CD14-positive monocyte (primary cell): ENCODE data around the gene LONRF2. TPM values are rescaled to one million over a fixed set of nuclear protein-coding genes. Genes with fewer than 3 reads are reported as not detected.

Experiments
- DNase-seq, 3 donors: peaks; one replicate each; pipeline ENCODE4 v3.0.0-alpha.2; 2011 to 2022
- H2AFZ ChIP-seq: 2 replicates; pipeline ENCODE4 v1.6.0; 2012; ENCODE audit warnings: mild to moderate bottlenecking, low read depth, low read length, inconsistent platforms; ENCODE audit not compliant: insufficient read depth, poor library complexity, severe bottlenecking
- H3K27ac ChIP-seq, 2 donors: 1 replicate in 1 of 2; 2 replicates in 1 of 2; pipeline ENCODE4 v1.5.1; 2012 to 2013; ENCODE audit warnings: low read length in 2 of 2, control low read depth in 1 of 2, inconsistent platforms in 1 of 2, low read depth in 1 of 2, mild to moderate bottlenecking in 1 of 2
- H3K27me3 ChIP-seq, 2 donors: one replicate each; pipeline versions ENCODE4 v1.6.0 to v1.6.1; 2011 to 2013; ENCODE audit warnings: low read length in 2 of 2; ENCODE audit not compliant: control insufficient read depth in 2 of 2, insufficient read depth in 2 of 2
- H3K36me3 ChIP-seq, 2 donors: replicated peaks in 1 of 2; 1 replicate in 1 of 2; 2 replicates in 1 of 2; pipeline versions ENCODE4 v1.5.1 to v1.6.1; 2012 to 2013; ENCODE audit warnings: low read length in 2 of 2, control low read depth in 1 of 2, inconsistent platforms in 1 of 2, mild to moderate bottlenecking in 1 of 2; ENCODE audit not compliant: insufficient read depth in 2 of 2, control insufficient read depth in 1 of 2
- H3K4me1 ChIP-seq, 2 donors: 1 replicate in 1 of 2; 2 replicates in 1 of 2; pipeline versions ENCODE4 v1.5.1 to v1.6.1; 2012 to 2013; ENCODE audit warnings: low read length in 2 of 2, control low read depth in 1 of 2, inconsistent platforms in 1 of 2, mild to moderate bottlenecking in 1 of 2, moderate library complexity in 1 of 2; ENCODE audit not compliant: insufficient read depth in 2 of 2, control insufficient read depth in 1 of 2
- H3K4me2 ChIP-seq: replicated peaks from 2 replicates; pipeline ENCODE3; 2012; ENCODE audit warnings: low read length, moderate library complexity, mild to moderate bottlenecking; ENCODE audit not compliant: poor library complexity, severe bottlenecking; ENCODE audit errors: extremely low read depth
- H3K4me3 ChIP-seq, 3 experiments: fragments of 200-600 bp in 1 of 3; sonication (generic) in 1 of 3; replicated peaks in 1 of 3; 1 replicate in 2 of 3; 2 replicates in 1 of 3; pipeline ENCODE4 v1.5.1; 2011 to 2013; ENCODE audit warnings: low read length in 3 of 3, mild to moderate bottlenecking in 3 of 3, control low read depth in 2 of 3, low read depth in 2 of 3, inconsistent platforms in 1 of 3, moderate library complexity in 1 of 3
- H3K79me2 ChIP-seq: 2 replicates; pipeline ENCODE4 v1.6.0; 2012; ENCODE audit warnings: mild to moderate bottlenecking, control low read depth, inconsistent platforms, low read length, moderate library complexity; ENCODE audit not compliant: insufficient read depth
- H3K9ac ChIP-seq: 2 replicates; pipeline ENCODE4 v1.6.0; 2017; ENCODE audit warnings: low read length, mild to moderate bottlenecking; ENCODE audit not compliant: insufficient read depth, poor library complexity, severe bottlenecking
- H3K9me3 ChIP-seq, 2 donors: replicated peaks in 1 of 2; 1 replicate in 1 of 2; 2 replicates in 1 of 2; pipeline versions ENCODE4 v1.5.1 to v1.6.1; 2012 to 2013; ENCODE audit warnings: low read length in 2 of 2, control low read depth in 1 of 2; ENCODE audit not compliant: control insufficient read depth in 1 of 2, insufficient read depth in 1 of 2
- H4K20me1 ChIP-seq: 2 replicates; pipeline ENCODE4 v1.6.0; 2012; ENCODE audit warnings: mild to moderate bottlenecking, low read length, control low read depth, moderate library complexity; ENCODE audit not compliant: insufficient read depth
- H3K27ac Mint-ChIP-seq, 7 donors: one replicate each; pipeline ENCODE4 v1.8.0; 2020; ENCODE audit warnings: mild to moderate bottlenecking in 7 of 7, mixed read lengths in 7 of 7, moderate library complexity in 6 of 7, inconsistent platforms in 2 of 7
- H3K27me3 Mint-ChIP-seq, 3 donors: one replicate each; pipeline ENCODE4 v1.8.0; 2021 to 2022; ENCODE audit warnings: low read depth in 3 of 3, mild to moderate bottlenecking in 3 of 3, mixed read lengths in 3 of 3, moderate library complexity in 3 of 3, inconsistent platforms in 1 of 3
- H3K36me3 Mint-ChIP-seq, 2 donors: one replicate each; pipeline ENCODE4 v1.8.0; 2020; ENCODE audit warnings: mixed read lengths in 2 of 2, inconsistent platforms in 1 of 2, mild to moderate bottlenecking in 1 of 2
- H3K4me1 Mint-ChIP-seq: one replicate; pipeline ENCODE4 v1.8.0; 2020; ENCODE audit warnings: mild to moderate bottlenecking, mixed read lengths
- H3K4me3 Mint-ChIP-seq, 2 donors: one replicate each; pipeline ENCODE4 v1.8.0; 2020; ENCODE audit warnings: mild to moderate bottlenecking in 2 of 2, mixed read lengths in 2 of 2, moderate library complexity in 1 of 2
- H3K9me3 Mint-ChIP-seq, 7 donors: one replicate each; pipeline ENCODE4 v1.8.0; 2020 to 2022; ENCODE audit warnings: mixed read lengths in 7 of 7, mild to moderate bottlenecking in 6 of 7, moderate library complexity in 6 of 7, inconsistent platforms in 2 of 7
- WGBS: methylation state at CpG from one replicate; pipeline ENCODE4 v1.1.5; 2013; ENCODE audit warnings: missing lambda C conversion rate; ENCODE audit not compliant: insufficient coverage; 5-methylcytosine and 5-hydroxymethylcytosine counted together
- intact Hi-C, 2 donors: fragments of 100-400 bp; cut with micrococcal nuclease; formaldehyde crosslinking; loops; one replicate each; pipeline versions ENCODE4 v1.15.0 to v1.15.1; 2023
- polyA plus RNA-seq, 3 donors: library from polyadenylated mRNA; depleted of rRNA in 1 of 3; unstranded in 2 of 3; stranded (reverse) in 1 of 3; fragments of 300-500 nt in 2 of 3; fragments of >200 nt in 1 of 3; fragmentation: Illumina TruSeq in 2 of 3; gene quantifications; 1 replicate in 2 of 3; 2 replicates in 1 of 3; pipeline ENCODE4 v1.2.3, GENCODE V29; 2012 to 2021
- TF ChIP-seq, protein P1 (sequence below): fragments of 200-600 bp; IDR thresholded peaks from one replicate; pipeline ENCODE4 v1.8.0; 2022; ENCODE audit warnings: antibody characterized with exemption, mild to moderate bottlenecking

Gene LONRF2
- polyA plus RNA-seq, 3 donors = not detected

DNA sequence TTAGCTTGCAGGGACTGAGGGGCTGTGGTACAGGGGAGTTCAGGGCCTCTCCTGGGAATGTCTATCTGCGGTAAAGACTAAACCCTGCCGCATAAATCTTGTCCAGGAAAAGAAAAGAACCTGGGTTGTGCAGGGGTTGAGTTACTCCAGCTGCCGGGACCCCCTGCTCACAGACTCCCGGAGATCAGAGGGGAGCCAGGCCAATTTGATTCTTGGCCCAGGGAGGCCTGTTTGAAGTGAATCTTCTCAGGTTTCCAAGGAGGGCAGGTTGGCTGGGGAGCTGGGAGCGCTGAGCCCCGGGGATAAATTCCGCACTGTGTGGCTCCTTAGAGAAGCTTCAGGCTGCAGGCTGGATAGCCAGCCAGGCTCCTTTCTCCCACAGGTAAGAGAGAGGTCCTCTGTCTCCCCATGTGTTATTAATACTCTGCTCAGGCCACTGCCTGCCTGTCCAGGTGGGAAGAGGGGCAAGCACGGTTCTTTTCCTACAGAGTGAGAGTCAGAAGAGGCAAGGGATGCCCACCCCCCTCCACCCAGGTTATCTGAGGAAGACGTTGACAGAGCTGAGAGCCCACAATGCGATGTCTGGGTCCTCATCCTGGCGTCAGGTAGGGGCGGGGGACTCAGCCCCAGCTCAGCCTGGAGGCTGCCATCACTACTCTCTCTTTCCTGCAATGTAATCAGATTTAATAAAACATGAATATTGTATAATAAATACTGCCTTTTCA lies 82.7 kb downstream of the LONRF2 start:
- Mint-ChIP-seq H3K27ac (no peak overlapping the region), H3K9me3 (no peaks in the 10 kb centered on the region), H3K4me3 (no peak overlapping the region), H3K4me1 (peaks cover 40% of the 10 kb centered on the region), H3K27me3 (peaks cover 2 to 6% (median 3%) of the 10 kb centered on the region in 3 donors), H3K36me3 (no peaks in the 10 kb centered on the region)
- H3K27ac ChIP-seq = no peak overlapping the region
- no peaks in the 10 kb centered on the region for H3K79me2 ChIP-seq
- intact Hi-C loops = loop anchor here (5.0 to 10.0 kb wide), 3 partner anchors 52 to 125 kb away; no protein-coding TSS in a partner anchor
- H2AFZ ChIP-seq = no peak overlapping the region
- H3K36me3 ChIP-seq = no peaks in the 10 kb centered on the region
- TF ChIP-seq, protein P1, sequence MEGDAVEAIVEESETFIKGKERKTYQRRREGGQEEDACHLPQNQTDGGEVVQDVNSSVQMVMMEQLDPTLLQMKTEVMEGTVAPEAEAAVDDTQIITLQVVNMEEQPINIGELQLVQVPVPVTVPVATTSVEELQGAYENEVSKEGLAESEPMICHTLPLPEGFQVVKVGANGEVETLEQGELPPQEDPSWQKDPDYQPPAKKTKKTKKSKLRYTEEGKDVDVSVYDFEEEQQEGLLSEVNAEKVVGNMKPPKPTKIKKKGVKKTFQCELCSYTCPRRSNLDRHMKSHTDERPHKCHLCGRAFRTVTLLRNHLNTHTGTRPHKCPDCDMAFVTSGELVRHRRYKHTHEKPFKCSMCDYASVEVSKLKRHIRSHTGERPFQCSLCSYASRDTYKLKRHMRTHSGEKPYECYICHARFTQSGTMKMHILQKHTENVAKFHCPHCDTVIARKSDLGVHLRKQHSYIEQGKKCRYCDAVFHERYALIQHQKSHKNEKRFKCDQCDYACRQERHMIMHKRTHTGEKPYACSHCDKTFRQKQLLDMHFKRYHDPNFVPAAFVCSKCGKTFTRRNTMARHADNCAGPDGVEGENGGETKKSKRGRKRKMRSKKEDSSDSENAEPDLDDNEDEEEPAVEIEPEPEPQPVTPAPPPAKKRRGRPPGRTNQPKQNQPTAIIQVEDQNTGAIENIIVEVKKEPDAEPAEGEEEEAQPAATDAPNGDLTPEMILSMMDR = no peak
- no peaks in the 10 kb centered on the region for H4K20me1 ChIP-seq
- H3K4me3 ChIP-seq = no peak overlapping the region
- no peak for DNase-seq
- no peaks in the 10 kb centered on the region for H3K9me3 ChIP-seq
- peaks cover 36% of the 10 kb centered on the region in 2 donors for H3K4me1 ChIP-seq
- no peak overlapping the region for H3K4me2 ChIP-seq
- 100% methylated on average over 7 of the region's 12 CpGs for WGBS
- H3K27me3 ChIP-seq = no peaks in the 10 kb centered on the region
- no peak overlapping the region for H3K9ac ChIP-seq

DNA sequence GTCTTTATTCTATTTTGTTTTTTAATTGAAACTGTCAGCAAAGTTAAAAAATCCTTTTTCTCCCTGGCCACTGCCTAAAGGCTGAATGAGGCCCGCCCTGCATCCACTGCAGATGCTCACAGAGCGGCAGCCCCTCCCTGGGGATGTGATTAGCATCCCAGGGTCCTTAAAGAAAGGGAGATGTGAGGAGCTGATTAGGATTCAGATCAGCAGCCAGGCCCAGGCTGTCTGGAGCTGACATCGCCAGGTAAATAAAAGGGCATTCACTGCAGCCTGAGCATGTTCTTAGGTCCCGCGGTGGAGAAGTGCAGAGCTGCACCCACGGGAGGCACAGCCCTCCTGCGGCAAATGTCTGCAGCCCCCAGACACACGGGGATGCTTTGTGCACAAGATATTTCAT lies 83.8 kb downstream of the LONRF2 start:
- Histone ChIP-seq H3K27me3 (no peaks in the 10 kb centered on the region), H3K36me3 (no peaks in the 10 kb centered on the region), H2AFZ (no peak overlapping the region), H3K9ac (no peak overlapping the region), H3K79me2 (no peaks in the 10 kb centered on the region), H3K4me3 (no peak overlapping the region), H3K4me2 (no peak overlapping the region), H3K4me1 (peaks cover 24 to 25% of the 10 kb centered on the region in 2 donors), H4K20me1 (no peaks in the 10 kb centered on the region), H3K27ac (no peak overlapping the region), H3K9me3 (no peaks in the 10 kb centered on the region)
- H3K27ac Mint-ChIP-seq = no peak overlapping the region
- H3K4me1 Mint-ChIP-seq = peaks cover 32% of the 10 kb centered on the region
- H3K27me3 Mint-ChIP-seq = peaks cover 2 to 6% (median 3%) of the 10 kb centered on the region in 3 donors
- TF ChIP-seq, protein P1 = no peak
- no peak overlapping the region for H3K4me3 Mint-ChIP-seq
- intact Hi-C loops = loop anchor here in 1 of 2 donors (10.0 kb wide), 1 partner anchor 124 kb away; no protein-coding TSS in a partner anchor
- no peaks in the 10 kb centered on the region for H3K9me3 Mint-ChIP-seq
- DNase-seq = no peak
- 98% methylated on average over 7 of the region's 8 CpGs for WGBS
- no peaks in the 10 kb centered on the region for H3K36me3 Mint-ChIP-seq
